Keratinocyte (primary cell): ENCODE measurements around the gene PURA.

Experiments used
- EZH2 ChIP-seq: IDR thresholded peaks from one replicate; pipeline ENCODE4 v1.6.1; 2012; ENCODE audit warnings: inconsistent platforms, mild to moderate bottlenecking, low read length, moderate library complexity
- TF ChIP-seq, protein P1 (sequence below), 3 experiments: IDR thresholded peaks in 1 of 3; conservative IDR thresholded peaks in 1 of 3; optimal IDR thresholded peaks in 1 of 3; 2 replicates in 2 of 3; 3 replicates in 1 of 3; pipeline versions ENCODE3 to v1.5.1; 2011; ENCODE audit warnings: low read length in 3 of 3, mild to moderate bottlenecking in 3 of 3, moderate library complexity in 2 of 3, control low read depth in 1 of 3, inconsistent platforms in 1 of 3; ENCODE audit not compliant: insufficient read depth in 2 of 3; ENCODE audit errors: extremely low read depth in 1 of 3

DNA sequence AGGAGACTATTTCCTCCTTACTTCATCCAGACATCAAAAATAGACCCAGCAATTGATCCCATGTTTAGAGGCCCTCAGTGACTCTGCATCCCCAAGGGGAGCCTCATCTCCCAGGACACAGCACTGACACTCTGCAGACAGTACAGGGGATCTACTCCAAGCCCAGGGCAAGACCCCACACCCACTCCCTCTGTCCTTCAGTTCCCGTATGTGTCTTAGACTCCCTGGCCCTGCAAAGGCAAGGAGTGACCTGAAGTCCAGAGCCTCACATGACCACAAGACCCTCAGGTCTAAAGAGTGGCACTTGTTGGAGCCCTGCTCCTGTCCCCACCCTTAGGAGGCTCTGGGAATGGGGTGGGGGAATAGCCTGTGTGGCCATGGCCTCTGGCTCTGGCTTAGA, 33.6 kb downstream of the PURA start:
- TF ChIP-seq, protein P1, sequence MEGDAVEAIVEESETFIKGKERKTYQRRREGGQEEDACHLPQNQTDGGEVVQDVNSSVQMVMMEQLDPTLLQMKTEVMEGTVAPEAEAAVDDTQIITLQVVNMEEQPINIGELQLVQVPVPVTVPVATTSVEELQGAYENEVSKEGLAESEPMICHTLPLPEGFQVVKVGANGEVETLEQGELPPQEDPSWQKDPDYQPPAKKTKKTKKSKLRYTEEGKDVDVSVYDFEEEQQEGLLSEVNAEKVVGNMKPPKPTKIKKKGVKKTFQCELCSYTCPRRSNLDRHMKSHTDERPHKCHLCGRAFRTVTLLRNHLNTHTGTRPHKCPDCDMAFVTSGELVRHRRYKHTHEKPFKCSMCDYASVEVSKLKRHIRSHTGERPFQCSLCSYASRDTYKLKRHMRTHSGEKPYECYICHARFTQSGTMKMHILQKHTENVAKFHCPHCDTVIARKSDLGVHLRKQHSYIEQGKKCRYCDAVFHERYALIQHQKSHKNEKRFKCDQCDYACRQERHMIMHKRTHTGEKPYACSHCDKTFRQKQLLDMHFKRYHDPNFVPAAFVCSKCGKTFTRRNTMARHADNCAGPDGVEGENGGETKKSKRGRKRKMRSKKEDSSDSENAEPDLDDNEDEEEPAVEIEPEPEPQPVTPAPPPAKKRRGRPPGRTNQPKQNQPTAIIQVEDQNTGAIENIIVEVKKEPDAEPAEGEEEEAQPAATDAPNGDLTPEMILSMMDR (optimal IDR thresholded peaks at IDR 0.05 in 1 of 3, IDR thresholded peaks at IDR 0.05 in 1 of 3, conservative IDR thresholded peaks at IDR 0.05 in 1 of 3; ENCODE audit: extremely low read depth in 1 of 3, insufficient read depth in 2 of 3, low read length in 3 of 3) = no peak
- TF ChIP-seq EZH2 = no peak
